HG03159 (cell line): ENCODE measurements around the gene CDK15.

Experiments used
- ATAC-seq: cut with Tn5 transposase; IDR thresholded peaks from one replicate; pipeline ENCODE4 v1.9.1; 2021; ENCODE audit warnings: mild to moderate bottlenecking, moderate library complexity; ENCODE audit not compliant: unreplicated experiment

Gene CDK15

GRCh38 chr2:201906777-201907562 is 100.6 kb downstream of the CDK15 start:
- no peak for ATAC-seq

DNA sequence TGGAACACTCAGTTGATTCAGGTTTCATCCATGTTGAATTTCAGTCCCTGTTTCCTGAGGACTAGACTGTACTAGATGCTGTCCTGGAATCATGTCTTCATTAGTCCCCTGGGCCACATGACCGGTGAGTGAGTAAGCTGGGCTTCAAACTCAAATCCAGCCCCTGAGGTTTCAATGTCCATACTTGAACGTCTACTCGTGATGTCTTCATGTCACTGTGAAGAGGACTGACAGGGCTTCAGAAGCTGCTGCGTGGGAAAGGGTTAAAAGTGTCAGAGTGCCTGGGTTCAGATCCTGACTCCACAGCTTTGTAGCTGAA is 101.2 kb downstream of the CDK15 start:
- ATAC-seq: no peak

- no peak for ATAC-seq
These were observed 102.6 kb downstream of the CDK15 start for GRCh38 chr2:201908901-201909300.

GRCh38 chr2:201909348-201909747 is 103.0 kb downstream of the CDK15 start:
- no peak for ATAC-seq

DNA sequence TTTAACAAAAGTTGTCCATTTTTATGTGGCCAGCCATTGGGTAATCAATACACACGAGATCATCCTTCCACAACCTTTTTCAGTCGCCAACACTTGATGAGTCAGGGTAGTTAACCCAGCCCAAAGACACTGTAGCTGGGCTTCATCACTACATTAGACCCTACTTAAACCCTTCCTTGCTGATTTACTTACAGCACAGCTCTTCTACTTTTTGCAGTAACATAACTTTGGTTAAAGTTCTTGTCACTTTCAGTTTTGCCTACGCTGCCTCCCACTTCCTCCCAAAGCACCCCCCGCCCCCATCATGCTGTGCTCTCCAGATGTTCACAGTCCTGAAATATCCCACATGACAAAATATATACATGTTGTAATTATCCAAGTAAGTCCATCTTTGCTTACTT is 103.6 kb downstream of the CDK15 start:
- ATAC-seq: no peak

GRCh38 chr2:201911372-201911771 is 105.0 kb downstream of the CDK15 start:
- ATAC-seq: no peak

DNA sequence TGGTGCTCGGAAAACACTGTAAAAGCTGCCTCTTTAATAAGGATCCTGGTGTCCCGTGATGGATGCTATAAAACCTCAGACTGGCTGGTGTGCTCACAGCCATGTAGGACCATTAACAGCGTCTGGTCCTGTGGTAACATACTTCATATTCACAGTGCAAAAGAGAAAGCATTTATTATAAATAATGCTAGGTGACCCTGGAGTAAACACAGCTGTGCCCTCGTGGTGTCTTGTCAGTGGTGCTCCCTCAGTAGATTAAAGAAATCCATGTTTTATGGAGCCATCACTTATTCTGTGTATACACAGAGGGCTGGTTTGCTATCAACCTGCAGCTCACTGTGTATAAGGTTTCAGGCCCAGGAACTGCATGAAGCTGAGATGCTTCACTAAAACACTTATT is 106.9 kb downstream of the CDK15 start:
- no peak for ATAC-seq

- peak; percentile 83 for ATAC-seq
These were observed 109.1 kb downstream of the CDK15 start for GRCh38 chr2:201915446-201915845.

GRCh38 chr2:201916565-201916964 is 110.2 kb downstream of the CDK15 start:
- ATAC-seq: no peak

GRCh38 chr2:201918616-201919307 is 112.4 kb downstream of the CDK15 start:
- no peak for ATAC-seq

DNA sequence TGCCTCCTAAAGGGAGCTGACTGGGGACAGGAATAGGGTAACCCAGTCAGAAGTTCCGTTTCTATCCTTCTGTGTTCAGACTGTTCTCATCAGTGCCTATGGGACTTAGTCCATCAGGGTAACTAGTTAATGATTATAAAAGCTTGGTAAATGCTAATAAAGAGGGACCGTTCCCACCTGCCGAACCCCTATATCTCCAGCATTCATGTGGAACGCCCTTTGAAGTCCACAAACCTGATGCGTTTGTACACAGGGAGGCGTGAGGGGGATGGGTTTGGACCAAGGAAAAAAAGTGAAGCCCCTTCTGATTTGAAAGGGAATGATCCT is 112.9 kb downstream of the CDK15 start:
- no peak for ATAC-seq

DNA sequence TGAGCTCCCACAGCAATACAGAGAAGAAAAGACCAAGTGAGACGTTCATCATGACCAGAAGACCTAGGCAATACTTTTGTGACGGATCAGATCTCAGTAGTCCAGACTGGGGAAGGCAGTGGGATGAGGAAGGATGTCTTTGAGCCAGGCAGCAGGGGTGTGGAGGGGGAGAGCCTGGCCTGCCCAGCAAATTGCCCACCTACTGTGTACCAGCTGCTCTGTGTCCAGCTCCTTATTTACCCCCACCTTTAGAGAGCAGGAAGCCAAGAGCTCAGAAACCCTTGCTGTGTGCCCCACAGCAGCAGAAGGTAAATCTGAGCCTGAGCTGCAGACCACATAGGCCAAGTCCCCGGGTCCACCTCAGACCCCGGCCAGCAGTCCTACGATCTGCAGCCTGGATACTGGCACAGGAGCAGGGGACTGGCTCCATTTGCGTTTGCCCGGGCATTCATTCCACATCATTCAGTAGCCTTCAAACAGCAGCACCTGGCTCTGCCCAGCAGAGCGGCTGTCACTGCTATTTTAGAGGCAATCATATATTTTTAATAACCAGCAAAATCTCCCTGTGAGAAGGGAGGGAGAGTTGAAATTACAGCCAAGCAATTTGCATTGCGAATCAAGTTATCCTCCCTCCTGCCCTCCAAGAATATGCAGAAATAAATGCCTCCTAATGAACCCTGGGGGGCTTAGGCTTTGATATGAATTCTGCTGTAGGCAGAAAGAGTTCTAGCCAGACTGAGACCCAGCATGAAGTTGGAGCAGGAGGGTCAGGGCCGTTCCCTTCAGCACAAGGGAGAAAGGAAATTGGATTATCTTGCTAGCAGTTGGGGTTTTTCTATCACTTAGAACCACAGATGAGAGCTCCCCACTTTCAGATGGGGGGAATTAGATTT is 117.3 kb downstream of the CDK15 start:
- no peak for ATAC-seq

DNA sequence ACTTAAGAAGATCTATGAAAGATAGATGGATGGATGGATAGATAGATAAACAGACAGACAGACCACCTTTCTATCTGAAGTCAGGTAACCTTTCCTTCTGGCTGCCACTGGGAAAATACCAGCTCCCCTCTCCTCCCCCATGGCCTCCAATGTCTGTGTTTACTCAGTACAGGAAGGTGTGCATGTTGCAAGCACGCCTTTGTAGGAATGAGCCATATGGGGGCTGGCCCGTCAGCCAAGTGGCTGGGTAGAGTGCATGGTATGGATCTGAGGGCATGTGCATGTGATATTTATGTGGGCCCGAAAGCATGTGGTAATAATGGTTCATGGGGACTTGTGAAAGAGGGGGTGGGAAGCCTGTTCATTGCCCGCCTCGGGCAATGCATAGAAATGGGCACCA is 118.1 kb downstream of the CDK15 start:
- ATAC-seq: no peak

- ATAC-seq: no peak
These were observed 118.7 kb downstream of the CDK15 start for GRCh38 chr2:201925056-201925455.

GRCh38 chr2:201926067-201926466 is 119.7 kb downstream of the CDK15 start:
- no peak for ATAC-seq

GRCh38 chr2:201928363-201928762 is 122.0 kb downstream of the CDK15 start:
- ATAC-seq: no peak

DNA sequence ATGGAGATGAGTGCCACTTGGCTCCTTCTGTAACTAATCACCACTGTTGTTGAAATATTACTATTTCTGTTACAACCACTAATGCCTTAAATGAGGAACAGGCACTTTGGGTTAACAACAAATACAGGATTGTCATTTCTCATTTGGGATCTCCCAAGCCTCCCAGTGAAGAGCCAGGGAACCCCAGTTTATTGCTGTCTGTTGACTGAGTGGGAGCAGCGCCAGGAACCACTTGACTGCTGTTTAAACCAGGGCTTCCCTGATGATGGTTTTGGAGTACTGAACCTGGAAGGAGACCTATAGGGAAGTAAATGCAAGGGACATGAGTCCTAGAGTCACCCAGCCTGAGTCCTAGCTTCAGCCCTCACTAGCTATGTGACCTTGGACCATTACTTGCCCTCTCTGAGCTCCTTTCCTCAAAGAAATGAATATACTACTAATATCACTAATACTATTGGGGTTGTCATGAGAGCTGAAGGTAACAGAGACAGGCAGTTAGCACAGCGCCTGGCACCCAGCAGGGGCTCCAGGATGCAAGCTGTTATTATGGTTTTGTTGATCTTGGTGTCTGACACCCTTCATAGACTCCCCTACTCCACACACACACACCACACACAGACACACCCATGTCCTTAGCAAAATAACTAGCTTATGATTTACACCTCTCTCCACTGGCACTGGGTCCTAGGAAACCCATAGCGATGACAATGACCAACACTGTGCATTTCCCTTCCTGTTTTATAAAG is 123.1 kb downstream of the CDK15 start:
- no peak for ATAC-seq

GRCh38 chr2:201930043-201930442 is 123.7 kb downstream of the CDK15 start:
- ATAC-seq: no peak

GRCh38 chr2:201930831-201931230 is 124.5 kb downstream of the CDK15 start:
- ATAC-seq: no peak

- no peak for ATAC-seq
These were observed 125.1 kb downstream of the CDK15 start for GRCh38 chr2:201931475-201931874.

GRCh38 chr2:201931951-201932350 is 125.6 kb downstream of the CDK15 start:
- ATAC-seq: no peak
